Measurements from ENCODE around the gene PPAN. TPM values are rescaled to one million over a fixed set of nuclear protein-coding genes. Genes with fewer than 3 reads are reported as not detected.
A peak's percentile ranks its signal among the peaks of the same experiment; 100 is the strongest.

The PPAN gene, protein sequence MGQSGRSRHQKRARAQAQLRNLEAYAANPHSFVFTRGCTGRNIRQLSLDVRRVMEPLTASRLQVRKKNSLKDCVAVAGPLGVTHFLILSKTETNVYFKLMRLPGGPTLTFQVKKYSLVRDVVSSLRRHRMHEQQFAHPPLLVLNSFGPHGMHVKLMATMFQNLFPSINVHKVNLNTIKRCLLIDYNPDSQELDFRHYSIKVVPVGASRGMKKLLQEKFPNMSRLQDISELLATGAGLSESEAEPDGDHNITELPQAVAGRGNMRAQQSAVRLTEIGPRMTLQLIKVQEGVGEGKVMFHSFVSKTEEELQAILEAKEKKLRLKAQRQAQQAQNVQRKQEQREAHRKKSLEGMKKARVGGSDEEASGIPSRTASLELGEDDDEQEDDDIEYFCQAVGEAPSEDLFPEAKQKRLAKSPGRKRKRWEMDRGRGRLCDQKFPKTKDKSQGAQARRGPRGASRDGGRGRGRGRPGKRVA
- total RNA-seq (2014; rRNA removed; shearing (Covaris generic)): 38.5 and 39.7 TPM in 2 replicates
- polyA plus RNA-seq (2014; cell fraction: nucleus; rRNA removed): 67.7 and 78.2 TPM in 2 replicates

DNA sequence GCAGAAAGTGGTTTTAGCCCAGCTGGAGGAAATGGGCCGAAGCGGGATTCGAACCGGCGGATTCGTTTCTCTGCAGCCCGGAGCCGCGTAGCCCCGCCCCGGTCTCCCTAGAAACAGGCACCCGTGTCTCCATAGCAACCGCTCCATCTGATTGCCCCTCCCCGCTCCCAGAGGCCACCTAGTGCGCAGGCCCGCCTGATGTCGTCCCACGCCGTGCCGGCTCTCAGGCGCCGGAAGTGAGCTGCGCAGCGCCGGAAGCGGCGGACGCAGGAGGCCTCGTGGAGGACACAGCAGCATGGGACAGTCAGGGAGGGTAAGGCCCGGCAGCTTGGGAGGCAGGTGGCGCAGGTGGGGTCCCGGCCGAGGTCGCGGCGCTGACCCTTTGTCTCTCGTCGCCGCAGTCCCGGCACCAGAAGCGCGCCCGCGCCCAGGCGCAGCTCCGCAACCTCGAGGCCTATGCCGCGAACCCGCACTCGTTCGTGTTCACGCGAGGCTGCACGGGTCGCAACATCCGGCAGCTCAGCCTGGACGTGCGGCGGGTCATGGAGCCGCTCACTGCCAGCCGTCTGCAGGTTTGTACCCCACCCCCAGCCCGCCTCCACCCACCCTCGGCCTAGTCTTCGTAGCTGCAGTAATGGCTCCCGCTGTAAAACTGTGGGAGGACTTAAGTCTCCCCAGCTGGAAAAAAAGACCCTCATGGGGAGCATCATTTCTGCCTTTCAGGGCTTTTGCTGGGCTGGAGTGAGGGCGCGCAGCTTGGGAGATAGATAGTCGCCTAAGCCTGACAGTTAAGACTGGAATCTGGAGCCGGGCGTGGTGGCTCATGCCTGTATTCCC, at the start of gene PPAN:
Gene PPAN (plus strand): TSS at position 263 of the 837 bp plus-strand sequence. CDS start 33 bp downstream, at position 296.
- peak; percentile 97 for DNase-seq (ENCODE audit: extremely low read depth, low read depth)

DNA sequence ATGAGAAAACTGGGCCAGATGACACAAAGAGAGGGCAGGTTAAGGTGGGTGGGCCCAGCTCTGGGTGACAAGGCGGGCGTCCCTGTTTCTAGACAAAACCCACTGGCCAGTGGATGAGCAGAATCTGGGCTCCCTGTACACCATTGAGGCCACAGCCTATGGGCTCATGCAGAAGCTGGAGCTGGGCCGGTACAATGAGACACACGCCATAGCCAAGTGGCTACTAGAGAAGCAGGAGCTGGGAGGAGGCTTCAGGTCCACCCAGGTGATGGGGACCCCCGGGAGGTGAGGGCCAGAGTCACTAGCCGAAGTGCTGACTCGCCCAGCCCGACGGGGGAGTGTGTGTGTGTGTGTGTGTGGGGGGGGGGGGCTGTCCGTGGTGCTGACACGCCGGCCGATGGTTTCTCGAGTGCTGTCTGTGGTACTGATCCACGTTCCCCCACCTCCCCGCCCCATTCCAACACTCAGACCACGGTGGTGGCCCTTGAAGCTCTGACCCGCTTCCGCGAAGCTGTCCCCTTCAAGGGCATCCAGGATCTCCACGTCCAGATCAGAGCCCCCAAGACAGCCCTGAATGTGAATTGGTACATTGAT, 44.3 kb upstream of the PPAN start:
- DNase-seq (ENCODE audit: extremely low read depth, low read depth): no peak

DNA sequence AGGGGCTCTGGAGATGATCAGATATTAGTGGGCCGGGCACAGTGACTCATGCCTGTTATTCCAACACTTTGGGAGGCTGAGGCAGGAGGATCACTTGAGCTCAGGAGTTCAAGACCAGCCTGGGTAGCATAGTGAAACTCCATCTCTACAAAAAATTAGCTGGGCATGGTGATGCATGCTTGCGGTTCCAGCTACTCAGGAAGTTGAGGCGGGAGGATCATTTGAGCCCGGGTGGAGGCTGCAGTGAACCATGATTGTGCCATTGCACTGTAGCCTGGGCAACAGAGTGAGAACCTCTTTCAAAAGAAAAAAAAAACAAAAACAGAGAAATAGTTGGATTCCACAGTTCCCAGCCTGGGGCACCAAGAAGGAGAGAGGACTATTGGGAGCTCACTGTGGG, 38.0 kb upstream of the PPAN start:
- DNase-seq (ENCODE audit: extremely low read depth, low read depth): no peak

DNA sequence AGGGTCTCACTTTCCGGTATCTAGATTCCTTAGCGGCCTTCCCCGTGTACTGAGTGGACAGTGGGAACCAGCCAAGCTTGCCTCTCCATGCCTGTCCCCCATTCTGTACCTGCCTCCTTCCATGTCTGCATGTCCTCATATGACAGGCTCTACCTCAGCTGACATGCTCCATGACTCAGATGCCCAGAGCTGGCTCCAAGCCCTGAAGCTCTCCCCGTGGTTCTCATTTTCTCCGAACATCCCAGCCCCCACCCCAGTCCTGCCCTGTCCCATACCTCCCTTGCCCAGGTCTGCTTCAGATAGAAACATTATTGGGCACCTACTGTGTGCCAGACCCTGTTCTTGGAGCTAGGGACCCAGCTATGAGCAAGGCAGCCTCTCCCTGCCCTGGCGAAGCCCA, 37.1 kb upstream of the PPAN start:
- no peak for DNase-seq (ENCODE audit: extremely low read depth, low read depth)

DNA sequence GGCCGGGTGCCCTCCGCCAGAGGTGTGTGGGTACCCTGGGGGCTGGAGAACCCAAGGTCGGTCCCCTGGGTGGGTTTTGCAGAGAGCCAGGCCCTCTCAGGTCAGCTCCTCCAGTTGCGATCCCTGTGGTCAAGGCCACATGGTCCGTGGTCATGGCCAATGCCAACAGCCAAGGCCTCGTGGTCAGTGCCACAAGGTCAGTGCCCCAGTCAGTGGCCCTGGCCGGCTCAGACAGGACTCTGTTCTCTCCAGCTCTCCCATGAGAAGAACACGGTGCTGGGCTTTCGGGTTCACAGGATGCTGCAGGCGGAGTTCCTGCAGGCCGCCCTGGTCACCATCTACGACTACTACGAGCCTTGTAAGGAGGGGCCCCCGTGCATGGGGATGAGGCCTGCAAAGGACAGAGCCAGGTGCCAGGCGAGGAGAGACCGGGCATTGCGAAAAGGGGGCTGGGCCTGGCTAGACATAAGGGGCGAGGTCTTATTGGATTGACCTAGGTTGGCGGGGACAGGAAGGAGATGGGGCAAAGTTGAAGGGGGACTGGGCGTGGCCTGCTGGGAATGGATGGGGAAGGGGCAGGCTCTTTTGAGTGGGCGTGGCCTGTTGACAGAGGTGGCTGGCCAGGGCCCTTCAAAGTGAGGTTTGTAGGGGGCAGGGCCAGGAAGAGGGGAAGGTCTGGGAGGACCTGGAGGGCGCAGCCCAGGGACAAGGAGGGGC, 35.3 kb upstream of the PPAN start:
- no peak for DNase-seq (ENCODE audit: extremely low read depth, low read depth)

DNA sequence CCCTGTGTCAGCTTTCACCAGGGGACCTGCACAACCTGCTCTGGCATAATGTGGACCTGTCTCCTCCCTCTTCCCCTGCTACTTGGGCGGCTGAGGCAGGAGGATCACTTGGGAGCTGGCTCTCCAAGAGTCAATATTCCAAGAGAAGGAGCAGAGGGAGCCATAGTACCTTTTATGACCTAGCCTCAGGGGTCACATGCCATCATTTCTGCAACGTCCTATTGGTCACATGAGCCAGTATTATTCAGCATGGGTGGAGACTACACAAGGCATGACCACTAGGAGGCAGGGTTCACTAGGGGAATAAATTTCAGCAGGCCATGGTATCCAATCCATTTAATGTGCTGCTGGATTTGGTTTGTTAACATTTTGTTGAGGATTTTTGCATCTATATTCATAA, 32.0 kb upstream of the PPAN start:
- no peak for DNase-seq (ENCODE audit: extremely low read depth, low read depth)

DNA sequence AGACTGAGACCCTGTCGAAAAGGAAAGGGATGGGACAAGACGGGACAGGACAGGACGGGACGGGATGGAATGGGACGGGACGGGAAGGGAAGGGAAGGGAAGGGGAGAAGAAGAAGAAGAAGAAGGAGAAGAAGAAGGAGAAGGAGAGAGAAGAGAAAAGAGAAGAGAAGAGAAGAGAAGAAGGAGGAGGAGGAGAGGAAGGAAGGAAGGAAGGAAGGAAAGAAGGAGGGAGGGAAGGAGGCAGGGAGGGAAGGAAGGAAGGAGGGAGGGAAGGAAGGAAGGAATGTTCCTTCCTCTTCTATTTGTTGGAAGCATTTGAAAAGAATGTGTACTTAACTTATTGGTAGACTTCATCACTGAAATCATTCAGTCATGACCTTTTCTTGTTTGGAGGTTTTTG, 29.6 kb upstream of the PPAN start:
- no peak for DNase-seq (ENCODE audit: extremely low read depth, low read depth)

DNA sequence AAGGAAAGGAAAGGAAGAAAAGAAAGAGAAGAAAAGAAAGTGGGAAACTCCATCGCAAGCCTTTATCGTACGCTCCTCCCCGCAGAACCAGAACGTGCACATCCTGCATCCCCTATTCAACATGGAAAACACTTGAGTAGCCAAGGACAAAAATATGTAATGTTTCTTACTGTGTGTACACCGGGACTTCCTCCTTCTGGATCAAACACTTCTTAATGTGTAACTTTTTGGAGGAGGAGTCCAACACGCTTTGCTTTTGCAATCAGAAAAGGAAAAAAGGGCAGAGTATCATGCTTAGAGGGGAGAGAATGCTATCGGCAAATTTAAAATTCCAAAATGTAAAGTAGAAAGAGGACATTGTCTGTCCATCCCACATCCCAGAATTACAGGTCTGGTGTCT, 27.8 kb upstream of the PPAN start:
- DNase-seq (ENCODE audit: extremely low read depth, low read depth): no peak

DNA sequence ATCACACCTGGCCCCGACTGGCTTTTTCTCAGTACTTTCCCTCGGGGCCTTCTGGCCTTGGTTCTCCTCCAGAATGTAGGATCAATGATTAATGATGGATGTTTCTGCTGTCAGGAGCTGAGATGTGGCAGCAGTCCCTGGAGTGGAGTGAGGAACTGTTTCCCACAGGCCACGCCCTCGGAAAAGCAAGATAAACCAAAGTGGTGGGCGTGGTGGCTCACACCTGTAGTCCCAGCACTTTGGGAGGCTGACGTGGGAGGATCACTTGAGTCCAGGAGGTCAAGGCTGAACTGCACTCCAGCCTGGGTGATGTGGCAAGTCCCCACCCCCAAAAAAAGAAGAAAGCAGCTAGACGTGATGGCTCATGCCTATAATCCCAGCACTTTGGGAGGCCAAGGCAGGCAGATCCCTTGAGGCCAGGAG, 27.1 kb upstream of the PPAN start:
- no peak for DNase-seq (ENCODE audit: extremely low read depth, low read depth)

DNA sequence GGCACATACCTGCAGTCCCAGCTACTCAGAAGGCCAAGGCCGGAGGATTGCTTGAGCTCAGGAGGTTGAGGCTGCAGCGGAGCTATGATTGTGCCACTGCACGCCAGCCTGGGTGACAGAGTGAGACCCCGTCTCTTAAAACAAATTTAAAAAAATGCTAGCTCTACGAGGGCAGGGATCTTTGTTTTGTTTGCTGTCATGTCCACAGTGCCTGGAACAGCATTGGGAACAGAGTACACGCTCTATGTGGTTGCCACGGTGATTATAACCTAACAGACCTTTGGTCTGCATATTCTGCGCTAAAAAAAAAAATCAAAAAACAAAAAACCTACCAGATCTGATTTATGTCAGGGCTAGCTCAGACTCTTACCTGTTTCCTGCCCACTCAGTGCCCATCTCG, 22.3 kb upstream of the PPAN start:
- DNase-seq (ENCODE audit: extremely low read depth, low read depth): no peak

DNA sequence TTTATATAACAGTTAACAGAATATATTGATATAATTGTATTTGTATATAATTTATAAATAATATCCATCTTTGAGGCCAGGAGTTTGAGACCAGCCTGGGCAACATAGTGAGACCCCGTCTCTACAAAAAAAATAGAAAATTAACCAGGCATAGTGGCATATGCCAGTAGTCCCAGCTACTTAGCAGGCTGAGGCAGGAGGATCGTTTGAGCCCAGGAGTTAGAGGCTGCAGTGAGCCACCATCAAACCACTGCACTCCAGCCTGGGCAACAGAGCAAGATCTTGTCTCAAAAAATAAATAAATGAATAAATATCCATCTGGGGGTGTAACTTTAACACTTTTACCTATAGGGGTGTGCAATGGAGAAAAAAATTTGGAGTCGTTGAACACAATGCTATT, 21.4 kb upstream of the PPAN start:
- DNase-seq (ENCODE audit: extremely low read depth, low read depth): no peak

DNA sequence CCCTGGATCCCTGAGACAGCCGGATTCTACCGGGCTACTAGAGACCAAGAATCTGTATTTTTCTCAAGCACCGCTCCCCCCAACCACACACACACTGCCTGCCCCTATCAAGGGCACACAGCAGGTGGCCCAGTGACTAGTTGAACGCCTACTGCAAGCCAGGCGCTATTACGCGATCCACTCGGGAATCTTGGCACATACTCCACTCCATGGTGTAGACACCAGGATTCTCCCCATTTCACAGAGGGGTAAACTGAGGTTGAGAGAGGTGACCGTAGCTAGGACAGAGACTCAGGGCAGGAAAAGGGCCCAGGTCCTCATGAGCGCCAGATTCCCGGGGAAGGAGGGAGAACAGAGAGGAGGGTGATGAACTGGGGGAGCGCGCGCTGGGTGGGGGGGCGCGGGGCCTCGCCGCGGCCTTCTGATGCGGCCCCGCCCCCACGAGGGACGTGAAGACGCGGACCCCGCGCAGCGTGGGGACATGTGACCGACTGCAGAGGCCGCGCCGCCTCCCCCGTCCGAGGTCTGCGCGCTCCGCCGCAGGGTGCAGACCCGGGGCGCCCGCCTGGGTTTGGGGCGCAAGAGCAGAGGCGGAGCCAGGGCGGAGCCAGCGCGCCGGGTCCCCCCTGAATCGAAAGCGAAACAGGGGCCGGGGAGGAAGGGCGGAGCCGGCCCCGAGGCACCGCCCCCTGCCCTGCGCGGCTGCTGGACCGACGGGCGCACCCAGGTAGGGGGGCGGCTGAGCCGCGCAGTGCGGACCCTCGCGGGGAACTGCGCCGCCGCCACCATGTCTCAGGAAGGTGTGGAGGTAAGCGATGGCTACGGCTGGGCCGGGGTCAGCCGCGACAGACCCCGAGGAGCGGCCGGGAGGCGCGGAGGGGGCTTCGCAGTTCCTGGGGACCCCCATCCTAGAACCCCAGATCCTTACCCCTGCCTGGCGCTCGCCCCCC, 20.2 kb upstream of the PPAN start, which contains the start of gene SHFL:
Gene SHFL (plus strand): TSS at position 677 of the 950 bp plus-strand sequence. CDS start 111 bp downstream, at position 788.
- DNase-seq (ENCODE audit: extremely low read depth, low read depth): peak; percentile 33

DNA sequence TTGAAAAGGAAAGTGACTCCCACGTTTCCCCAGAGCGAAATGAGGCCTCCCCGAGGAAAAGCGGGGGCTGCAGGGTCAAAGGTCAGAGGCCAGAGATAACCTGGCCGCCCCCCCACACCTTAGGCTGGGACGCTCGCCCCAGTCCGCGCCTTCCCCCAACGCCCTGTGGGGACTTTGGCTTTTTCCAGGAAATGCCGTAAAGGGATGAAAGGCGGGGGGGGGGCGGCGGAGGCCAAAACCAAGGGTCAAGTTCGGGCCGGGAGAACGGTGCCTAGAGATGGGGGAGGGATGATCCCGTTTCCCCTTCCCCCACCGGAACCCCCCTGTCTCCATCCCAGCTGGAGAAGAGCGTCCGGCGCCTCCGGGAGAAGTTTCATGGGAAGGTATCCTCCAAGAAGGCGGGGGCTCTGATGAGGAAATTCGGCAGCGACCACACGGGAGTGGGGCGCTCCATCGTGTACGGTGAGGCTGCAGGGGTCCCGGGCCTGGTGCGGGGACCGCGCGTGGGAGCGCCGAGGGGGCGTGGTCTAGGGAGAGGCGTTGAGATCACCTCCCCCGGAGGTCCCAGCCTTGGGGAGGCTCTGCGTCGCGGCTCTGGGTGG, 19.5 kb upstream of the PPAN start:
- DNase-seq (ENCODE audit: extremely low read depth, low read depth): no peak

DNA sequence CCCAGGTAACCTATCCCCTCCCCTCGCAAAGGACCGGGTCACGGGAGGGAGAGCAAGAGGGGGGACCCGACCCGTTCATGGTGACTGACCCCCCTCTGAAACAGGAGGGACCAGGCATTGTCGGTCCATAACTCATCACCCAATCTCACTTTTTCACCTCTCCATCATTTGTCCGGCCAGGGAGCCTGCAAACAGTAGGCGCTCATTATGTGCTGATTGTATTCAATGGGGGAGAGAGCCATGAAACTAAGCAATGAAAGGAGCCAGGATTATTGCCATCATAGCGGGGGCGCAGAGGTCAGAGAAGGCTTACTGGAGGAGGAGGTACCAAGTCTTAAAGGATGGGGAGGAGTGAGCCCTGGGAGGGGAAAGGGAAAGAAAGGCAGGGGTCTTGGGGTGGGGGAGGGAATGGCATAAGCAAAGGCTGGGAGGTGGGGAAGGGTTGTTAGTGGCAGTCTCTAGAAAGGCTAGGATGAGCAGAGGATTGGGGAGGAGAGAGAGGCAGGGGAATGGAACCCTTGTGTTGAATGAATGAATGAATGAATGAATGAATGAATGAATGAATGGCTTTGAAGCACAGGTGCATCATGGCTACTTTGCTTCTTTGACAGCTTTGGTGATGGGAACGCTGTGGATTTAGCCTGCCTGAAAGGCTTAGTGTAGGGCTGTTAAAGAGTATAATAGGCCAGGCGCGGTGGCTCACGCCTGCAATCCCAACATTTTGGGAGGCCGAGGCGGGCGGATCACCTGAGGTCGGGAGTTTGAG, 18.7 kb upstream of the PPAN start:
- DNase-seq (ENCODE audit: extremely low read depth, low read depth): no peak

DNA sequence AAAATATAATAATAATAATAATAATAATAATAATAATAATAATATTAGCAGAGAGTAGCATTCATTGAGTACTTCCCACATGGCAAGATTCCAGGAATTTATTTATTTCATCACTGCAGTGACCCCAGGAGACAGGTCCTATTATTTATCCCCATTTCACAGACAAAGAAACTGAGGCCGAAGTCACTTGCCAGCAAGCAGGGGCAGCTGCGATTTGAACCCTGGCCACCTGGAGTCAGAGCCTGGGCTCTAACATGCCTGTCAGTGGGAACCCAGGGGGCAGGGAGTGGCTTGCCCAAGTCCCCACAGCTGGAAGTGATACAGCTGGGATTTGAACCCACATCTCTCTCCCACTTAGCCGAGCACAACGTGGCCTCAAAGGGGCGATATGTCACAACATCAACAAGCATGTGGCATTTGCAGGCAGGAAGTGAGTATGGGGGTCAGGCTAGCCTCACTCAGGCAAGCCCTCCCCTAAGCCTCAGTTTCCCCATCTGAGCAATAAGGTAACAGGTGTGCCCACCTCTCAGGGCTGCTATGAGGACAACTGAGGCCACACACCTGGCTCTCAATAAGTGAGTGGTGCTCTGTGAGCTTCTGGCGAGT, 17.1 kb upstream of the PPAN start:
- DNase-seq (ENCODE audit: extremely low read depth, low read depth): no peak

DNA sequence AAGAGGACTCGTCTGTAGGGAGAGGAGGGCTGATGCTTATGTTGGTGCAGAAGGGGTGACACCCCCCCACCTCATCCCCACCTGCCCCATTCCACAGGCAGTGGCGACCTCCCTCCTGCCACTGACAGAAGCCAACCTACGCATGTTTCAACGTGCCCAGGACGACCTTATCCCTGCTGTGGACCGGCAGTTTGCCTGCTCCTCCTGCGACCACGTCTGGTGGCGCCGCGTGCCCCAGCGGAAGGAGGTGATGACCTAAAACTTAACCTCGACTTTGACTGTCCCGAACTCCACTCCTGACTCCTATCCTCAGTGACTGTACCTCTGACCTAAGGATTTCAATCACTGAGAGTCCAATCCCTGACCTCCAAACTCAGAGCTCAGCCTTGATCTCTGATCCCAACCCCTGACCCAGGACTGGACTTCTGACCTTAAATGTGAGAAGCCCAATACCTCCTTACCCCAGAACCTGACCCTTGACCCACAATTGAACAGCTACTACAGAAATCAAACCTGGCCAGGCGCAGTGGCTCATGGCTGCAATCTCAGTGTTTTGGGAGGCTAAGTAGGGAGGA, 16.3 kb upstream of the PPAN start:
- DNase-seq (ENCODE audit: extremely low read depth, low read depth): no peak

DNA sequence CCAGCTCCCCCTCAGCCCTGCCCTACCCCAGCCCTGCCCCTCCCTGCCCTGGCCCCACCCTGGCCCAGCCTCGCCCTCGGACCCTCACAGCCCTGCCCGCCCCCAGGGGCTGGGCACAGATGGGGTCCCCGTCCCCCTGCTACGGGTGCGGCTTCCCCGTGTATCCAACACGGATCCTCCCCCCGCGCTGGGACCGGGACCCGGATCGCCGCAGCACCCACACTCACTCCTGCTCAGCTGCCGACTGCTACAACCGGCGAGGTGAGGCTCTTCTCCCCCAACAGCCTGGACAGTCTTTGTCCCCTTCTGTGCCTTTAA, 14.8 kb upstream of the PPAN start:
- DNase-seq (ENCODE audit: extremely low read depth, low read depth): no peak
